Caco-2 (cell line): ENCODE measurements around the gene ANTKMT. TPM values are rescaled to one million over a fixed set of nuclear protein-coding genes. Genes with fewer than 3 reads are reported as not detected.
"Not testable (repeated sequence)": the region's sequence is repeated elsewhere in the genome, so short reads cannot be mapped to it uniquely, and the experiment has no call there.

Experiments used
- BruUV-seq: library from RNA; stranded (reverse); fragments of 400-500 nt; replicated peaks from 2 replicates; lab custom pipeline; 2021; lab: Mats Ljungman, UMichigan
- CTCF ChIA-PET: fragments of 300-600 bp; sonication (Branson Sonifier 250); formaldehyde crosslinking; loops from one replicate; lab custom pipeline; 2022; ENCODE audit warnings: antibody characterized with exemption; lab: Charles Lee
- POLR2A ChIA-PET: fragments of 300-600 bp; sonication (Branson Sonifier 250); formaldehyde crosslinking; loops from one replicate; lab custom pipeline; 2022; ENCODE audit warnings: antibody characterized with exemption; lab: Charles Lee
- DNase-seq, 2 experiments: peaks; one replicate each; pipeline versions ENCODE4 v3.0.0 to v3.0.0-alpha.2; 2020 to 2022
- H3K27me3 ChIP-seq: replicated peaks from 2 replicates; pipeline ENCODE4 v1.6.0; 2011; ENCODE audit warnings: low read length; ENCODE audit not compliant: control insufficient read depth, insufficient read depth
- H3K36me3 ChIP-seq: 2 replicates; pipeline ENCODE4 v1.5.1; 2011; ENCODE audit warnings: low read length; ENCODE audit not compliant: control insufficient read depth, insufficient read depth
- H3K4me1 ChIP-seq: fragments of 250-450 bp; sonication (Bioruptor Pico); 2 replicates; pipeline ENCODE4 v1.5.1; 2020; ENCODE audit warnings: mild to moderate bottlenecking
- H3K4me3 ChIP-seq: 2 replicates; pipeline ENCODE4 v1.5.1; 2011; ENCODE audit warnings: low read depth, mild to moderate bottlenecking, control low read depth, low read length
- H3K9me3 ChIP-seq: fragments of 250-450 bp; sonication (Bioruptor Pico); 2 replicates; pipeline ENCODE4 v1.5.1; 2020; ENCODE audit warnings: mild to moderate bottlenecking, moderate library complexity
- H3K27ac Mint-ChIP-seq: one replicate; pipeline ENCODE4 v1.8.0; 2022; ENCODE audit warnings: mixed read lengths; ENCODE audit not compliant: unreplicated experiment
- H3K27me3 Mint-ChIP-seq: one replicate; pipeline ENCODE4 v1.8.0; 2022; ENCODE audit warnings: mixed read lengths; ENCODE audit not compliant: insufficient read depth, unreplicated experiment
- H3K36me3 Mint-ChIP-seq: one replicate; pipeline ENCODE4 v1.8.0; 2022; ENCODE audit warnings: mild to moderate bottlenecking, mixed read lengths; ENCODE audit not compliant: insufficient read depth, unreplicated experiment
- H3K4me1 Mint-ChIP-seq: one replicate; pipeline ENCODE4 v1.8.0; 2022; ENCODE audit warnings: low read depth, mixed read lengths; ENCODE audit not compliant: unreplicated experiment
- H3K4me3 Mint-ChIP-seq: one replicate; pipeline ENCODE4 v1.8.0; 2022; ENCODE audit warnings: mild to moderate bottlenecking, moderate library complexity, mixed read lengths; ENCODE audit not compliant: unreplicated experiment
- H3K9me3 Mint-ChIP-seq: one replicate; pipeline ENCODE4 v1.8.0; 2022; ENCODE audit warnings: mixed read lengths; ENCODE audit not compliant: unreplicated experiment
- CTCF ChIP-seq, 2 experiments: fragments of 200-600 bp in 1 of 2; IDR thresholded peaks; 1 replicate in 1 of 2; 2 replicates in 1 of 2; pipeline versions ENCODE4 v1.5.1 to v1.8.0; 2011 to 2022; ENCODE audit warnings: antibody characterized with exemption in 1 of 2, control low read depth in 1 of 2, inconsistent platforms in 1 of 2, low read depth in 1 of 2, low read length in 1 of 2, mild to moderate bottlenecking in 1 of 2, moderate library complexity in 1 of 2; ENCODE audit not compliant: insufficient read depth in 1 of 2, severe bottlenecking in 1 of 2, unreplicated experiment in 1 of 2
- intact Hi-C: fragments of 100-400 bp; cut with micrococcal nuclease; formaldehyde crosslinking; loops from one replicate; pipeline ENCODE4 v1.10.0; 2022; ENCODE audit not compliant: unreplicated experiment
- total RNA-seq: library from RNA; stranded (reverse); gene quantifications from 2 replicates; pipeline ENCODE4 v1.2.3, GENCODE V29; 2022

The ANTKMT gene
- total RNA-seq, 1 experiment from 2014 or later = 42.6 TPM

- BruUV-seq = no TSS peak
- no peaks in the 10 kb centered on the region; the same call in 1 of the 2 replicates for H3K36me3 ChIP-seq
- no peaks in the 10 kb centered on the region for H3K27me3 Mint-ChIP-seq
- intact Hi-C loops = loop anchor here (5.0 kb wide), 1 partner anchor 45 kb away; the partner anchor contains the start of genes CHTF18 and RPUSD1
- H3K4me1 ChIP-seq = no peaks in the 10 kb centered on the region
- no peaks in the 10 kb centered on the region for H3K27me3 ChIP-seq
- H3K36me3 Mint-ChIP-seq = peaks cover 19% of the 10 kb centered on the region
- H3K4me3 Mint-ChIP-seq = peak overlapping the region; percentile 71
- H3K4me3 ChIP-seq = no peak overlapping the region
- no peaks in the 10 kb centered on the region for H3K4me1 Mint-ChIP-seq
- DNase-seq = no peak
- ChIA-PET CTCF (no interaction called here), POLR2A (interaction anchor here (1.6 kb wide), 1 partner anchor 46 kb away, joined by 10 read pairs; the partner anchor contains the start of genes CHTF18 and RPUSD1)
- no peaks in the 10 kb centered on the region for H3K9me3 Mint-ChIP-seq
- H3K9me3 ChIP-seq = no peaks in the 10 kb centered on the region
- no peak for TF ChIP-seq CTCF (IDR thresholded peaks at IDR 0.05; ENCODE audit: insufficient read depth in 1 of 2, low read depth in 1 of 2, low read length in 1 of 2, severe bottlenecking in 1 of 2, unreplicated experiment in 1 of 2)
- no peak overlapping the region for H3K27ac Mint-ChIP-seq
Measured at GRCh38 chr16:741986-742629, 21.2 kb downstream of the ANTKMT start.

DNA sequence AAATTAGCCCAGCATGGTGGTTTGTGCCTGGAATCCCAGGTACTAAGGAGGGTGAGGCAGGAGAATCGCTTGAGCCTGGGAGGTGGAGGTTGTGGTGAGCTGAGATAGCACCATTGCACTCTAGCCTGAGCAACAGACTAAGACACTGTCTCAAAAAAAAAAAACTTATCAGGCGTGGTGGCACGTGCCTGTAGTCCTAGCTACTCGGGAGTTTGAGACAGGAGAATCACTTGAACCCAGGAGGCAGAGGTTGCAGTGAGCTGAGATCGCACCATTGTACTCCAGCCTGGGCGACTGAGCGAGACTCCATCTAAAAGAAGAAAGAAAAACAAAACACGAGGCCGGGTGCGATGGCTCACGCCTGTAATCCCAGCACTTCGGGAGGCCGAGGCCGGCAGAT lies 21.9 kb downstream of the ANTKMT start:
- DNase-seq, H3K27me3 Mint-ChIP-seq, H3K9me3 ChIP-seq, H3K4me3 Mint-ChIP-seq, H3K27ac Mint-ChIP-seq, H3K4me3 ChIP-seq, H3K36me3 ChIP-seq, H3K4me1 Mint-ChIP-seq, H3K9me3 Mint-ChIP-seq, H3K4me1 ChIP-seq, H3K27me3 ChIP-seq, CTCF ChIA-PET, BruUV-seq, POLR2A ChIA-PET: not testable (repeated sequence)
- intact Hi-C loops = loop anchor here (5.0 kb wide), 1 partner anchor 44 kb away; the partner anchor contains the start of genes CHTF18 and RPUSD1
- peaks cover 11% of the 10 kb centered on the region for H3K36me3 Mint-ChIP-seq

DNA sequence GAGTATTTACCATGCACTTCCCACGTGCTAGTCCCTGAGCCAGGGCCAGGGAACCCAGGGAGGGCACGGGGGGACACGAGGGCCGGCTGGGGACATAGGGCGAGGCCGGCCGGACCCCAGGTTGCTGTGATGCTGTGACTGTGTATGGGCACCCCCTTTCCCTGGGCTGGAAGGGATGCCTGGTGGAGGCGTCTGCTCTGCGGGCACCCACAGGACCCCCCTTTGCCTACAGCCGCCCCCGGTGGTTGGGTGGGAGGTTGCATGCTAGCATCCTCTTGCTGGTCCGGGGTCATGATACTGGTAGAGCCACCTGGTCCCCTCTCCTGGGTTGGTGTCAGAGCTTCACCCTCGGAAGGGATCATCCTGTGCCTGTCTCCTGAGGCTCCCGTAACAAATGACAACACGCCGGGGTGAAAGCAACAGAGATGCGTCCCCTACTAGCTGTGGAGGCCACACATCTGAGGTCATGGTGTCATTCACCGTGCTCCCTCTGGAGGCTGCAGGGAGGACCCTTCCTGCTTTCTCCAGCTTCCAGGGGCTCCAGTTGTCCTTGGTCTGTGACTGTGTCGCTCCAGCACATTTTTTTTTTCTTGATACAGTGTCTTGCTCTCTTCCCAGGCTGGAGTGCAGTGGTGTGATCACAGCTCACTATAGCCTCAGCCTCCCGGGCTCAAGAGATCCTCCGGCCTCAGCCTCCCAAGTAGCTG lies 23.0 kb downstream of the ANTKMT start:
- no peaks in the 10 kb centered on the region for H3K36me3 ChIP-seq
- Mint-ChIP-seq H3K4me1 (no peaks in the 10 kb centered on the region), H3K27ac (no peak overlapping the region), H3K27me3 (no peaks in the 10 kb centered on the region), H3K9me3 (no peaks in the 10 kb centered on the region), H3K4me3 (no peak overlapping the region), H3K36me3 (peaks cover 7% of the 10 kb centered on the region)
- intact Hi-C loops = loop anchor here (5.0 kb wide), 1 partner anchor 43 kb away; the partner anchor contains the start of genes CHTF18 and RPUSD1
- H3K9me3 ChIP-seq = no peaks in the 10 kb centered on the region
- H3K4me3 ChIP-seq = no peak overlapping the region
- BruUV-seq = no TSS peak
- CTCF ChIA-PET = interaction anchor here (0.7 kb wide), 2 partner anchors 16 to 43 kb away, joined by 5 to 6 read pairs; no protein-coding TSS in a partner anchor
- H3K27me3 ChIP-seq = no peaks in the 10 kb centered on the region
- no peaks in the 10 kb centered on the region for H3K4me1 ChIP-seq
- TF ChIP-seq CTCF (IDR thresholded peaks at IDR 0.05; ENCODE audit: insufficient read depth in 1 of 2, low read depth in 1 of 2, low read length in 1 of 2, severe bottlenecking in 1 of 2, unreplicated experiment in 1 of 2) = peak; percentile 25 to 37
- POLR2A ChIA-PET = interaction anchor here (0.7 kb wide), 1 partner anchor 62 kb away, joined by 5 read pairs; no protein-coding TSS in a partner anchor
- DNase-seq = no peak
